Measurements from ENCODE around the gene TMEM167B. TPM values are rescaled to one million over a fixed set of nuclear protein-coding genes. Genes with fewer than 3 reads are reported as not detected.

TMEM167B gene
- total RNA-seq, 1 donor from 2014 or later = 22.1 TPM

DNA sequence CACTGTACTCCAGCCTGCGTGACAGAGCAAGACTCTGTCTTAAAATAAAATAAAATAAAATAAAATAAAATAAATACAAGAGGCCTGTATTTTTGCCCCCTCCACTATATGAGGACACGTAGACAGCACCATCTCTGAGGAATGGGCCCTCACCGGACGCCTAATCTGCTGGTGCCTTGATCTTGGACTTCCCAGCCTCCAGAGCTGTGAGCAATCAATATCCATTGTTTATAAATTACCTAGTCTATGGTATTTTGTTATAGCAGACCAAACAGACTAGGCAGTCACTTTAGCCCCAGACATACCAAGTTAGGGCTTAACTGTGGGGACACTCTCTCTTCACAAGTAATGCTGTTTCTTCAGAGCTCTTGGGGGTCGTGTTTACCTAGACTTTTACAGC, 29.8 kb downstream of the TMEM167B start:
- Histone ChIP-seq H3K27ac (no peak overlapping the region), H3F3A (ENCODE audit: low read depth) (no peaks in the 10 kb centered on the region), H3K27me3 (peaks cover 23% of the 10 kb centered on the region), H3K4me3 (no peak overlapping the region), H3K79me2 (ENCODE audit: low read depth) (no peaks in the 10 kb centered on the region), H3K36me3 (no peaks in the 10 kb centered on the region), H3K4me2 (no peak overlapping the region), H3K4me1 (no peaks in the 10 kb centered on the region), H2AFZ (replicated peaks) (no peak overlapping the region), H3K9me3 (ENCODE audit: low read depth) (no peaks in the 10 kb centered on the region), H3K9ac (no peak overlapping the region), H4K20me1 (ENCODE audit: low read depth) (no peaks in the 10 kb centered on the region)
- Mint-ChIP-seq H3K4me3 (no peak overlapping the region), H3K27me3 (ENCODE audit: insufficient read depth, low read depth) (peaks cover 11% of the 10 kb centered on the region), H3K9me3 (no peaks in the 10 kb centered on the region), H3K27ac (no peak overlapping the region), H3K36me3 (no peaks in the 10 kb centered on the region), H3K4me1 (no peaks in the 10 kb centered on the region)
- DNase-seq (ENCODE audit: low spot score) = no peak
- TF ChIP-seq EZH2phosphoT487 (IDR thresholded peaks at IDR 0.05) (no peak), CTCF (IDR thresholded peaks at IDR 0.05) (no peak), EZH2 (IDR thresholded peaks at IDR 0.05) (no peak)

- Histone ChIP-seq H3K9ac (no peak overlapping the region), H3K27ac (no peak overlapping the region), H3K9me3 (ENCODE audit: low read depth) (no peaks in the 10 kb centered on the region), H2AFZ (replicated peaks) (no peak overlapping the region), H3K4me3 (no peak overlapping the region), H3F3A (ENCODE audit: low read depth) (no peaks in the 10 kb centered on the region), H3K79me2 (ENCODE audit: low read depth) (no peaks in the 10 kb centered on the region), H3K4me2 (no peak overlapping the region), H3K36me3 (no peaks in the 10 kb centered on the region), H3K4me1 (no peaks in the 10 kb centered on the region), H4K20me1 (ENCODE audit: low read depth) (no peaks in the 10 kb centered on the region), H3K27me3 (no peaks in the 10 kb centered on the region)
- DNase-seq (ENCODE audit: low spot score) = no peak
- Mint-ChIP-seq H3K36me3 (no peaks in the 10 kb centered on the region), H3K27me3 (ENCODE audit: insufficient read depth, low read depth) (peaks cover 5% of the 10 kb centered on the region), H3K27ac (no peak overlapping the region), H3K4me1 (peaks cover 9% of the 10 kb centered on the region), H3K9me3 (no peaks in the 10 kb centered on the region), H3K4me3 (no peak overlapping the region)
- TF ChIP-seq CTCF (IDR thresholded peaks at IDR 0.05) = no peak
- no peak for TF ChIP-seq EZH2 (IDR thresholded peaks at IDR 0.05)
- no peak for TF ChIP-seq EZH2phosphoT487 (IDR thresholded peaks at IDR 0.05)
Observed at GRCh38 chr1:109131059-109131458, 40.5 kb downstream of the TMEM167B start.

GRCh38 chr1:109131800-109132199, 41.2 kb downstream of the TMEM167B start:
- Histone ChIP-seq H3K27ac (no peak overlapping the region), H3K27me3 (no peaks in the 10 kb centered on the region), H3F3A (ENCODE audit: low read depth) (no peaks in the 10 kb centered on the region), H3K9me3 (ENCODE audit: low read depth) (no peaks in the 10 kb centered on the region), H3K79me2 (ENCODE audit: low read depth) (no peaks in the 10 kb centered on the region), H2AFZ (replicated peaks) (no peak overlapping the region), H3K4me1 (peaks cover 5% of the 10 kb centered on the region), H3K4me3 (no peak overlapping the region), H4K20me1 (ENCODE audit: low read depth) (no peaks in the 10 kb centered on the region), H3K36me3 (no peaks in the 10 kb centered on the region), H3K4me2 (no peak overlapping the region), H3K9ac (no peak overlapping the region)
- no peak for DNase-seq (ENCODE audit: low spot score)
- Mint-ChIP-seq H3K4me3 (no peak overlapping the region), H3K4me1 (peaks cover 11% of the 10 kb centered on the region), H3K9me3 (no peaks in the 10 kb centered on the region), H3K27ac (no peak overlapping the region), H3K36me3 (no peaks in the 10 kb centered on the region), H3K27me3 (ENCODE audit: insufficient read depth, low read depth) (peaks cover 5% of the 10 kb centered on the region)
- TF ChIP-seq EZH2 (IDR thresholded peaks at IDR 0.05) (no peak), CTCF (IDR thresholded peaks at IDR 0.05) (no peak), EZH2phosphoT487 (IDR thresholded peaks at IDR 0.05) (no peak)
